Right ventricle myocardium superior (tissue), 1 donor: ENCODE data around the gene TSPAN17. TPM values are rescaled to one million over a fixed set of nuclear protein-coding genes. Genes with fewer than 3 reads are reported as not detected.

Experiments
- ATAC-seq: fragments of 200-7000 bp; cut with Tn5 transposase; one replicate; pipeline ENCODE4 v1.9.1; 2020; ENCODE audit warnings: mild to moderate bottlenecking; ENCODE audit not compliant: poor library complexity
- DNase-seq: peaks from one replicate; pipeline ENCODE4 v3.0.0-alpha.2; 2020
- intact Hi-C: fragments of 100-400 bp; cut with DNase I; formaldehyde crosslinking; loops from one replicate; pipeline ENCODE4 v1.11.2; 2022
- total RNA-seq: library from RNA; stranded (reverse); fragmentation: NEBNext Ultra II Directional; extraction: Animal tissue kit (Norgen Biotek cat#: 25700); gene quantifications from one replicate; pipeline ENCODE4 v1.2.1, GENCODE V29; 2021
- donor health status: DM: no; HTN: yes; CAD: no; lungs with severe emphysema.

The TSPAN17 gene
- total RNA-seq, 1 donor from 2014 or later: 27.4 TPM

- intact Hi-C loops: no loop called here
- DNase-seq (no peak), ATAC-seq (no peak)
Measured at GRCh38 chr5:176653401-176654385, 6.4 kb downstream of the TSPAN17 start.

DNA sequence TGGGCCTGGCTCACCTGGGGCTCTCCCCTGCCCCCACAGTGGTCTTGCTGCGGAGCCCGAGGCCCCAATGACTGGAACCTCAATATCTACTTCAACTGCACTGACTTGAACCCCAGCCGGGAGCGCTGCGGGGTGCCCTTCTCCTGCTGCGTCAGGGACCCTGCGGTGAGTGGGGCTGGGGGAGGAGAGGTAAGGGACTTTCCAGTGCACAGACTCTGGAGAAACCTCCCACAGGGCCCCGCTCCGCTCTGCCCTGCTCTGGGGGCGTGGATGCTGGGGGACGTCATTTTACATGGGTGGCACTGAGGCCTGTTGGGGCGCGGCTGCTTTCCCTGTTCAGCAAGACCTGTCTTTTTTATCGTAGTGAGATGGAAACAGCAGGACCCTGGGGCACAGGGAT, 7.6 kb downstream of the TSPAN17 start:
- no peak for ATAC-seq
- no peak for DNase-seq
- intact Hi-C loops: no loop called here

DNA sequence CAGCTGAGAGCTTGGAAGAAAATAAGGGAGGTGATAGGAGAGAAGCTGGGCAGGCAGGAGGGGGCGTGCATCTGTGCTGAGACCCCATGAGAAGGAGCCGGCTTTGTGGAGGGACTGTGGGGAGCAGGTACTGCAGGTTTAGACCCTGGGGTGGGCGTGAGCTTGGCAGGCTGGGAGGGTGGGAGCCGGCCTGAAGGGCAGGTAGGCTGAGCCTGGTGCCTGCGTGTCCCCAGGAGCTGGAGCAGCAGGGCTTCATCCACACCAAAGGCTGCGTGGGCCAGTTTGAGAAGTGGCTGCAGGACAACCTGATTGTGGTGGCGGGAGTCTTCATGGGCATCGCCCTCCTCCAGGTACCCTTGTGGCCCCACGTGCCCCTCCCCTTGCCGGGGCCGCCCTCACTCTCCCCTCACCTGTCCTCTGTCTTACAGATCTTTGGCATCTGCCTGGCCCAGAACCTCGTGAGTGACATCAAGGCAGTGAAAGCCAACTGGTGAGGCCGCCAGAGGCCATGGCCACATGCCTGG, 9.2 kb downstream of the TSPAN17 start:
- intact Hi-C loops: no loop called here
- ATAC-seq (no peak), DNase-seq (no peak)

- peak; percentile 85 for ATAC-seq
- peak; percentile 77 for DNase-seq
- intact Hi-C loops: no loop called here
Measured at GRCh38 chr5:176658007-176658599, 10.8 kb downstream of the TSPAN17 start.

GRCh38 chr5:176658817-176659511, 11.7 kb downstream of the TSPAN17 start:
- DNase-seq (no peak), ATAC-seq (peak; percentile 30)
- intact Hi-C loops: no loop called here

- ATAC-seq (no peak), DNase-seq (no peak)
- intact Hi-C loops: no loop called here
Measured at GRCh38 chr5:176659512-176659839, 12.2 kb downstream of the TSPAN17 start.

DNA sequence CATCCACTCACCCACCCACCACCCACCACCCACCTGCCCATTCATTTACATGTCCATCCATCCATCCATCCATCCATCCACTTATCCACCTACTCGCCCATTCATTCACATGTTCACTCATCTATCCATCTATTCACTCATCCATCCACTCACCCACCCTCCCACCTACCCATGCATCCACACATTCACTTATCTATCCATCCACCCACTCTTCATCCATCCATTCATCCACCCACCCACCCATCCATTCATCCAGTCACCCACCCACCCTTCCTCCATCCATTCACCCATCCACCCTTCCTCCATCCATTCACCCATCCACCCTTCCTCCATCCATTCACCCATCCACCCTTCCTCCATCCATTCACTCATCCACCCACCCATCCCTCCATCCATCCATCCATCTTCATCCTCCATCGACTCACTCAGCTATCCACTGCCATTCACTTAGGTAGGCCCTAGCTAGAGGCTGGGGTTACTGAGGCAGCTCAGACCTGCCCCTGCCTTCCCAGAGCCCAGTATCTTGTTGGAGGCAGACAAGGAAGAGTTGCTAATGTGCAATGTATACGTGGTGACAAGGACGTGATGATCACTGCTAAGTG, 12.7 kb downstream of the TSPAN17 start:
- no peak for ATAC-seq
- intact Hi-C loops: loop anchor here (2.0 to 10.0 kb wide), 3 partner anchors 155 to 453 kb away; partner anchors contain the start of gene UNC5A
- no peak for DNase-seq

GRCh38 chr5:176660530-176660859, 13.2 kb downstream of the TSPAN17 start:
- DNase-seq (no peak), ATAC-seq (no peak)
- intact Hi-C loops: loop anchor here (2.0 to 10.0 kb wide), 3 partner anchors 154 to 452 kb away; partner anchors contain the start of gene UNC5A

DNA sequence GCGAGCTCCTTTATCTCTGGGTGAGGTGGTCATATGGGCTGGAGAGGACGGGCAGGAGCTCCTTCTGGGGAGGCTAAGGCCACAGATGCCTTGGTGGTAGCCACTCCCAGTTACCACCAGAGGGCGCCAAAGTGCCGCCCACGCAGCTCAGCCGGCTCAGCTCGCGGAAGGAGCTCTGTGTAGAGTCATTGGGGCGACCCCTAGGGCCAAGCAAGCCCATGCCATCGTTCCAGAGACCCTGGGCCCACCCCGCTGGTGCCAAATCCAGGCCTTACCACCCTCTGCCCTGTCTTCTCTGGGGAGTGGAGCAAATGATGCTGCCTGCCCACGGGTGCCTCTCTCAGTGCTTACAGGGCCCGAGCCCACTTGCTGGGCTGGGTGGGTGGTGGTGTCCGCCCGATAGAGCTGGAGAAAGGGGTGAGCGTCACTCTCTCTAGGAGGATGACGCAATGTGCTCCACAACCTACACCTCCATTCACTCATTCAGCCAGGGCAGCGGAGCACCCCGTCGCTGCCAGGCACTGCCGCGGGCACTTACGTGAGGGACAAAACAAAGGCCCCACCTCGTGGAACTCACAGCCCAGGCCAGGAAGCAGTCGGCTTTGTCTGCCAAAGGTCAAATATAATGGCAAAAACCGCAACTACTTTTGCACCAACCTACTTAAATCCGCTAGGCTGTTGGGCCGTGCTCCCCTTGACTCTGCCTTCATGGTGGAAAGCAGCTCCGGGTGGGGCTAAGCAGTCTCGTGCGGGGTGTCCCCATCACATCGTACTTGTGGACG, 13.8 kb downstream of the TSPAN17 start:
- DNase-seq: peak; percentile 81
- peak; percentile 84 for ATAC-seq
- intact Hi-C loops: loop anchor here (2.0 to 10.0 kb wide), 3 partner anchors 154 to 452 kb away; partner anchors contain the start of gene UNC5A

GRCh38 chr5:176661676-176662075, 14.4 kb downstream of the TSPAN17 start:
- ATAC-seq: no peak
- peak; percentile 34 for DNase-seq
- intact Hi-C loops: loop anchor here (2.0 to 10.0 kb wide), 3 partner anchors 153 to 451 kb away; partner anchors contain the start of gene UNC5A

DNA sequence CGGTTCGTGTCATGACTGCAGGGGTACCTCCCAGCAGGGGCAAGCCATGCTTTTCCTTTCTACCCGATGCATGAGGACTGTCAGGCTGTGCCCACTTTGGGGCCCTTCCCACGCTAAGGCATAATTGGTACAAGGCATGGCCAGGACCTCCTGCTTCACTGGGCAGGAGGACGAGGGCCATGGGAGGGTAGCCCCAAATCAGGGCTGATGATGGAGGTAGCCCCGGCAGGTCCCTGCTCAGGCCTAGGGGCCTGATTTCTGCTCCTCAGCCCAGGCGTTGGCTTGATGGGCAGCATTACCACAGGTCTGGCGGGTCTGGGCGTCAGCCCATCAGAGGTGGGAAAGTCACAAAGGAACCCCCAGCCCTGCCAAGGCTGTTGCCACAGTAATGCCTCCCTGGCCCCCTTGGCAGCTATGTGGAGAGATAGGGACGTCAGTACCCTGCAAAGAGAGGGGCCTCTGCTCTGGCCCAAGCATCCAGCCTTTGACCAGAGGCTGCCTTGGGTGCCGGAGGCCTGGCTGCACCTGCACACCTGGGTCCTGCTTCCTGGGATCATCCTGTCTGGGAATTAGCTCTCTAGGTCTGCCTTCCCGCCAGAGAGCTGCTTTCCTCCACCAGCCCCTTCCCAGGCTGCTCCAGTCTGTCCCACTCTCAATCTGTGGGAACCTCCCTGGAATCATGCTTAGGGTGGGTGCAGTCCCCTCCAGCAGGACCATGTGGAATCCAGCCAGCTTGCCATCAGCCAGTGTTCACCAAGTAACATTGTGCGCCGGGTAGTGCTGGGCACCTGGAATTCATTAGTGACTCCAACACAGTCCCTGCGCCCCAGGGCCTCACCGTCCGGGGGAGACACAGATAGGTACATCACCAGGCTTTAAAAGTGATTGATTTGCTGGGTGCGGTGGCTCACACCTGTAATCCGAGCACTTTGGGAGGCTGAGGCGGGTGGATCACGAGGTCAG, 15.4 kb downstream of the TSPAN17 start:
- ATAC-seq: no peak
- intact Hi-C loops: loop anchor here (5.0 to 10.0 kb wide), 2 partner anchors 152 to 295 kb away; partner anchors contain the start of gene UNC5A
- DNase-seq: peak; percentile 34

GRCh38 chr5:176663566-176663965, 16.3 kb downstream of the TSPAN17 start:
- intact Hi-C loops: loop anchor here (5.0 to 10.0 kb wide), 2 partner anchors 151 to 294 kb away; partner anchors contain the start of gene UNC5A
- no peak for ATAC-seq
- DNase-seq: peak; percentile 7

GRCh38 chr5:176664479-176664878, 17.2 kb downstream of the TSPAN17 start:
- DNase-seq (no peak), ATAC-seq (no peak)
- intact Hi-C loops: loop anchor here (5.0 to 10.0 kb wide), 2 partner anchors 150 to 293 kb away; partner anchors contain the start of gene UNC5A

DNA sequence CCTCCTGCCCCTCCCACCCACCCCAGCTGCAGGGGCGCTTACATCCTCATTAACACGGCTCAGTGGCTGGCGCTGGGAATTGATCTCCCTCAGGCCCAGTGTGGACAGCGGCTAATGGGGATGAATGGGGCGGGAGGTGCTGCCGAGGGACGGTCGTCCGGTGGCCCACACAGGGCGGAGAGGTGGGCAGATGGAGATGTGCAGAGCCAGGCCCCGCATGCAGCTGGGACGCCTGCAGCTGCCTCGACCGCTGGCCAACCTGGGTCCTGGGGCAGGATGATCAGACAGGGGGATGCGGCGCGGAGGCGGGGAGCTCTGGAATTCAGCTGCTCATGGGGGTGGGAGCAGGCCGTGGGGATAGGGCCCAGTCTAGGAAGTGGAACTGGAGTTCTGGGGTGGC, 17.6 kb downstream of the TSPAN17 start:
- no peak for ATAC-seq
- peak; percentile 26 for DNase-seq
- intact Hi-C loops: loop anchor here (5.0 to 10.0 kb wide), 2 partner anchors 150 to 292 kb away; partner anchors contain the start of gene UNC5A

DNA sequence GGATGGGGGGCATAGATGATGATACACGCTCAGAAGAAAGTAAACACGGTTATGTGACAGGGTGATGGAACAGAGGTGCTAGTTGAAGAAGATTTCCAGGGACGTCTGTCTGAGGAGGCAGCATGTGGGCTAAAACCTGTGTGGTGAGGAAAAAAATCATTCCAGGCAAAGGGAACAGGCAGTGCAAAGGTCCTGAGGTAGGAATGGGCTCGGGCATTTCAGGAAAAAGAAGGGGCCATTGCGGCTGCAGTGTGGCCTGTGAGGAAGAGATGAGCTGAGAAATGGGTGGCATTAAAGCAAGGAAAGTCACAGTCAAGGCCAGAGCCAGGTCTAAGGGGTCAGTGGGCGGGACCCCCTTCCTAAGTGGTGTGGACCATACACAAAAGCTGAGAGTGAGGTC, 18.2 kb downstream of the TSPAN17 start:
- intact Hi-C loops: loop anchor here (10.0 kb wide), 1 partner anchor 149 kb away; the partner anchor contains the start of gene UNC5A
- DNase-seq (no peak), ATAC-seq (no peak)

- ATAC-seq (no peak), DNase-seq (peak; percentile 20)
- intact Hi-C loops: loop anchor here (10.0 kb wide), 1 partner anchor 147 kb away; the partner anchor contains the start of gene UNC5A
Measured at GRCh38 chr5:176667637-176668036, 20.4 kb downstream of the TSPAN17 start.
